ENCODE measurements around the gene CORO2A.

- TF ChIP-seq CTCF (IDR thresholded peaks at IDR 0.05) (no peak), POLR2A (IDR thresholded peaks at IDR 0.05) (no peak), EP300 (IDR thresholded peaks at IDR 0.05) (no peak)
These were observed 83.4 kb downstream of the CORO2A start for GRCh38 chr9:98109052-98109451.

All from ovary (tissue), 3 donors.